ENCODE measurements around the gene GPR160. TPM values are rescaled to one million over a fixed set of nuclear protein-coding genes. Genes with fewer than 3 reads are reported as not detected.

GPR160 gene
- total RNA-seq, 3 donors from 2014 or later = 4.2 to 31.9 (median 27.9) TPM

DNA sequence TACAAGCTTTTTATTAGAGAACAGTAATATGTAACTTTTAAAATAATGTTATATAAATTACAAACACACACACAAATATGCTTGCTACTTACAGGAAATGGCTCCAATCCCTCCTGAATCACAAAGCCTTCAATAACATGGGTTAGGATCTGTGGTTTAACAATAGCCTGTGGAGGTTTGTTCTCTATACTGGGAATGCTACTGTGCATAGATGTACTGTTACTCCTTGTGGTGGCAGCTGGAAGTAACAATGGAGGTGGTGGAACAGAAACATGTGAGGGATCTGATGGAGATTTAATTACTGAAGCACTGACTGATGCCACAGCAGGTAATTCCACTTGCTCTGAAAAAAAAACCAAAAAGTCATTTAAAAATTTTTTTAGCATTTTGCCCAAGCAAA is 79.3 kb downstream of the GPR160 start:
- Histone ChIP-seq H3K27me3 (no peaks in the 10 kb centered on the region), H3K4me3 (no peak overlapping the region), H3K27ac (no peak overlapping the region), H3K9me3 (no peaks in the 10 kb centered on the region), H3K4me1 (no peaks in the 10 kb centered on the region), H3K36me3 (peaks cover 11% of the 10 kb centered on the region)
- intact Hi-C loops (cut with DNase I; ENCODE audit: low total_unique reads) = no loop called here
- TF ChIP-seq POLR2A (IDR thresholded peaks at IDR 0.05) (no peak), POLR2AphosphoS5 (IDR thresholded peaks at IDR 0.05) (no peak)
- TF ChIP-seq, protein P1, sequence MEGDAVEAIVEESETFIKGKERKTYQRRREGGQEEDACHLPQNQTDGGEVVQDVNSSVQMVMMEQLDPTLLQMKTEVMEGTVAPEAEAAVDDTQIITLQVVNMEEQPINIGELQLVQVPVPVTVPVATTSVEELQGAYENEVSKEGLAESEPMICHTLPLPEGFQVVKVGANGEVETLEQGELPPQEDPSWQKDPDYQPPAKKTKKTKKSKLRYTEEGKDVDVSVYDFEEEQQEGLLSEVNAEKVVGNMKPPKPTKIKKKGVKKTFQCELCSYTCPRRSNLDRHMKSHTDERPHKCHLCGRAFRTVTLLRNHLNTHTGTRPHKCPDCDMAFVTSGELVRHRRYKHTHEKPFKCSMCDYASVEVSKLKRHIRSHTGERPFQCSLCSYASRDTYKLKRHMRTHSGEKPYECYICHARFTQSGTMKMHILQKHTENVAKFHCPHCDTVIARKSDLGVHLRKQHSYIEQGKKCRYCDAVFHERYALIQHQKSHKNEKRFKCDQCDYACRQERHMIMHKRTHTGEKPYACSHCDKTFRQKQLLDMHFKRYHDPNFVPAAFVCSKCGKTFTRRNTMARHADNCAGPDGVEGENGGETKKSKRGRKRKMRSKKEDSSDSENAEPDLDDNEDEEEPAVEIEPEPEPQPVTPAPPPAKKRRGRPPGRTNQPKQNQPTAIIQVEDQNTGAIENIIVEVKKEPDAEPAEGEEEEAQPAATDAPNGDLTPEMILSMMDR (IDR thresholded peaks at IDR 0.05) = no peak
- no peak for DNase-seq (ENCODE audit: low spot score in 2 of 2)

DNA sequence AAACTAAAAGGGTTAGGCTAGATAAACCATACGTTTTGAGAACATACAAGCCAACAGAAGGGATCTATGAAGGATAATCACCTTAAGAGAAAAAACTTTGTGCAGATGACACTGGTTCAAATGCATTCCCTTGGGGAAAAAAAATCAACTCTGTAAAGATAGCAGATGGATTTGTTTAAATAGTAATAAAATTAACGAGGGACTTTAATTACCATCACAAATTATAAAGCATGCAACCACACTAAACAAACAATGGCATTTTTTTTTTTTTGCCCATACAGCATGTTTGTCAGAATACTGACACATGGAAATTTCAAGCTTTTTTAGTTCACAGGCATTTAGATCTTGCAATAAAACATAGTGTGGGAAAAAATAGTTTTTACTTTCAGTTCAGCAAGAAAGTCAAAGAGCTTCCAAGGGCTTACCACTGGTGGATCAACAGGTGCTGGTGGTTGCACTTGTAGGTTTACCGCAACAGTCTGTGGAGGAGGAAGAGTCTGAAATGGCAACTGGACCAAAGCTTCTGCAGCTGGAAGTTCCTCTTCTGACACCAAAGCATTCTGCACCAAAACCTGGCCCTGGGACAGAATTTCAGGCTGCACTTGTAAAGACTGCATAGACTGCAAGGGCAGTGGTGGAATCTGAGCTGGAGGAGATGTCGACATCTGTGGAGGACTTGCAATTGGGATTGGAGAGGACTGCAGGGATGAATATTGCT is 90.6 kb downstream of the GPR160 start:
- TF ChIP-seq, protein P1 (IDR thresholded peaks at IDR 0.05) = no peak
- no peak for TF ChIP-seq POLR2A (IDR thresholded peaks at IDR 0.05)
- TF ChIP-seq POLR2AphosphoS5 (IDR thresholded peaks at IDR 0.05) = no peak
- intact Hi-C loops (cut with DNase I; ENCODE audit: low total_unique reads) = no loop called here
- Histone ChIP-seq H3K27ac (no peak overlapping the region), H3K9me3 (peaks cover 0 to 12% of the 10 kb centered on the region in 2 donors), H3K27me3 (no peaks in the 10 kb centered on the region), H3K36me3 (peaks cover 12% of the 10 kb centered on the region), H3K4me1 (no peaks in the 10 kb centered on the region), H3K4me3 (no peak overlapping the region)
- DNase-seq (ENCODE audit: low spot score in 2 of 2) = no peak

DNA sequence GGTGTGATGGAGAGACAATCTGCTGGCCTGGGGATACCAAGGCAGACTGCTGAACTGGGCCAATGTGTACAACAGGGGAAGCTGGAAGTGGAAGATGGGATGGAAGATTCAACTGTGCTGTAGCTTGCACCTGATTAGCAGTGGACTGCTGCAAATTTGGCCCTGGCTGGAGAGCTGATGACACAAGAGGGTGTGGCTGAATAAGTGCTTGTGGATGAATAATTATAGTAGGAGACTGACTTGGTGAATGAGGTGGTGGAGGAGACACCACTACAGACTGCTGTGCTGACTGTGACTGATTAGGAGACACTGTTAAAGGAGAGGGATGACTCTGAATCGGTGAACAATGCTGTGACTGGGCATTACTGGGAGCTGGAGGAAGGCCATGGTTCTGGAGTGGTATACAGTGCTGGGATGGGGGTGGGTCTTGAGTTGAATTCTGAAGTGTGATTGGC is 91.2 kb downstream of the GPR160 start:
- intact Hi-C loops (cut with DNase I; ENCODE audit: low total_unique reads) = no loop called here
- peaks cover 0 to 12% of the 10 kb centered on the region in 2 donors for H3K9me3 ChIP-seq
- H3K27ac ChIP-seq = no peak overlapping the region
- H3K36me3 ChIP-seq = peaks cover 15% of the 10 kb centered on the region
- H3K4me3 ChIP-seq = no peak overlapping the region
- H3K4me1 ChIP-seq = no peaks in the 10 kb centered on the region
- no peaks in the 10 kb centered on the region for H3K27me3 ChIP-seq
- TF ChIP-seq POLR2AphosphoS5 (IDR thresholded peaks at IDR 0.05) (no peak), POLR2A (IDR thresholded peaks at IDR 0.05) (no peak)
- TF ChIP-seq, protein P1 (IDR thresholded peaks at IDR 0.05) = no peak
- no peak for DNase-seq (ENCODE audit: low spot score in 2 of 2)

DNA sequence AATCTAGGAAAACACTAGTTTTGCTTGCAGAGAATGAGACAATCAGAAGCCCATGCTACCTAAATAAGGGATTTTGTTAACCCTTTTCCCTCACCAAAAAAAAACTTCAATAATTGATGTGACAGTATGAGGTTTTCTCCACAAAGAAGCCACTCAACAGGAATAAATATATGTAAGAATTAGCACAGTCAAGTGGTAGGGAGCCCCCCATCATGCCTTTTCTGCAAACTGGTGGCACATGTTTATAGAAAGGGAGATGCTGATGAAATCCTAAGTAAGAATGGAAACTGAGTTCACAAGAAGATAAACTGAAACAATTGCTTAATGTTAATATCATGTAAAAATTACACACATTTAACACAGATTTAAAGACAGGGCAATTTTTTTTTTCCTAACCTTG is 92.7 kb downstream of the GPR160 start:
- peaks cover 15% of the 10 kb centered on the region for H3K36me3 ChIP-seq
- intact Hi-C loops (cut with DNase I; ENCODE audit: low total_unique reads) = no loop called here
- no peaks in the 10 kb centered on the region for H3K4me1 ChIP-seq
- TF ChIP-seq, protein P1 (IDR thresholded peaks at IDR 0.05) = no peak
- no peak for TF ChIP-seq POLR2A (IDR thresholded peaks at IDR 0.05)
- no peak for TF ChIP-seq POLR2AphosphoS5 (IDR thresholded peaks at IDR 0.05)
- no peak overlapping the region for H3K4me3 ChIP-seq
- no peaks in the 10 kb centered on the region for H3K27me3 ChIP-seq
- H3K27ac ChIP-seq = no peak overlapping the region
- no peak for DNase-seq (ENCODE audit: low spot score in 2 of 2)
- peaks cover 0 to 12% of the 10 kb centered on the region in 2 donors for H3K9me3 ChIP-seq

DNA sequence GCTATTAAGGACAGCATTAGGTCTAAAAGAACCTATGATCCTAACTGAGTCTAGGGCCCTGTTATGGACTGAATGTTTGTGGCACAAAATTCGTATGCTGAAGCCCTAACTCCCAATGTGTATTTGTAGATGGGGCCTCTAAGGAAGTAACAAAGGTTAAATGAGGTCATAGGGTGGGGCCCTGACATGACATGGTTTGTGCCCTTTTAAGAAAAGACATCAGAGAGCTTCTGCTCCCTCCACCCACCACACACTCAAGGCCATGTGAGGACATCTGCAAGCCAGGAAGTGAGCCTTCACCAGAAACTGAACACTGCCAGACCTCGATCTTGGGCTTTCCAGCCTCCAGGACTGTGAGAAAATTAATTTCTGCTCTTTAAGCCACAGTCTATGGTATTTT is 94.5 kb downstream of the GPR160 start:
- intact Hi-C loops (cut with DNase I; ENCODE audit: low total_unique reads) = no loop called here
- Histone ChIP-seq H3K36me3 (peaks cover 15% of the 10 kb centered on the region), H3K4me3 (no peak overlapping the region), H3K27me3 (no peaks in the 10 kb centered on the region), H3K27ac (no peak overlapping the region), H3K4me1 (no peaks in the 10 kb centered on the region), H3K9me3 (peaks cover 0 to 12% of the 10 kb centered on the region in 2 donors)
- TF ChIP-seq POLR2A (IDR thresholded peaks at IDR 0.05) (no peak), POLR2AphosphoS5 (IDR thresholded peaks at IDR 0.05) (no peak)
- TF ChIP-seq, protein P1 (IDR thresholded peaks at IDR 0.05) = no peak
- no peak for DNase-seq (ENCODE audit: low spot score in 2 of 2)
